HG02763 (cell line): Measurements from ENCODE around the gene CRISP3.
"Not testable (repeated sequence)": the region's sequence is repeated elsewhere in the genome, so short reads cannot be mapped to it uniquely, and the experiment has no call there.

Source experiments
- ATAC-seq: cut with Tn5 transposase; IDR thresholded peaks from one replicate; pipeline ENCODE4 v1.9.1; 2021; ENCODE audit warnings: mild to moderate bottlenecking, moderate library complexity; ENCODE audit not compliant: unreplicated experiment

Gene CRISP3, protein sequence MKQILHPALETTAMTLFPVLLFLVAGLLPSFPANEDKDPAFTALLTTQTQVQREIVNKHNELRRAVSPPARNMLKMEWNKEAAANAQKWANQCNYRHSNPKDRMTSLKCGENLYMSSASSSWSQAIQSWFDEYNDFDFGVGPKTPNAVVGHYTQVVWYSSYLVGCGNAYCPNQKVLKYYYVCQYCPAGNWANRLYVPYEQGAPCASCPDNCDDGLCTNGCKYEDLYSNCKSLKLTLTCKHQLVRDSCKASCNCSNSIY

DNA sequence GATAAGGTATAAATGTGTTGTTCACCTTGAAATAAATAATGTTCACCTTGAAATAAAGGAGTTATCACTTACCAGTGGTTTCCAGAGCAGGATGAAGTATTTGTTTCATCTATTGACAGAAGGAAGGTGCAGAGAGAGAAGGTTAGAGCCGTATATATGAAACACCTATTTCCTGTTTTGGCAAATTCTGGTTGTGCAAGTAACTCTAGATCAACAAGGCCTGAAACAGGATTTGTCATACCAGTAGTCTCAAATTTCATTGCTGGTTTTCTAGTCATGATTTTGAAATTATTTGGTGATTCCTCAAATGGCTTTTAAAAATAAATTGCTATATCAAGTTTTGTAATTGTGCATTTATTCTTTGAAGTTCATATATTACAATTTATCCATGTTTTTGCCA is at the start of gene CRISP3:
Gene CRISP3 (minus strand): TSS at position 130 of the 400 bp plus-strand sequence. CDS start 21 bp downstream, at position 109.
- no peak for ATAC-seq

DNA sequence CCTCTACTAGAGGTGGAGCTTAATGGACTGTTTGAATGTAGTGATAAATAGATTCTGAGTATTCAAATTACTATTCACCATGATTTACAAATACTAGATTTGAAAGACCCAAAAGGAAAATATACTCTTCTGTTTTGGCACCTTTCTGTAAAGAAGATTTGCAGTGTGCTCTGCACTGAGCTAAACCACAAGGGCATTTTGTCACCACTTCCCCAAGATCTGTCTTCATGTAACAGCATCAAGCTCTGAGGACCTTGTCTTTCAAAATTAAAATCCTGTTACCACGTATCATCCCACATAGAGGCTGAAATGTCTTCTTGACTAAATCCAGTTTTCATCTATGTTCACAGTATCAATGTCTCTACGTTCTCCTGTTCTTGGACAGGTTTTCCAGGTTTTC is 46.2 kb upstream of the CRISP3 start:
- no peak for ATAC-seq

DNA sequence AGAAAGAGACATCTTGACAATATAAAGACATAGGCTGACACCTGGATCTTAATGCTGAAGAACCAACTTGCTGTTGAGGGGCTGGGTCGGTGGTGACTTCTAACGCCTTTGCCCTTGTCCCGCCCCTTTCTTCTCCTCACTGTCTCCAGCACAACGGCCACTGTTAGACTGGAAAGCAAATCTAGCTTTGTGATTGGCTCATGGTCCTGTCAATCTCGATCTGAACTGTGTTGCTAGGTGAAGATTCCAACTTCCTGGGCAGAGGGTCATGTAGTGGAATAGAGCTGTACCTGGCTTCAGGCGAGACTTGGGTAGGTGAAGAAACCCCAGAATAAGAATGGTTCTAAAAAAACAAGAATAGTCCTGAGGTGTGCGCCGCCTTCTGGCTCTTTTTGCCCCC is 43.0 kb upstream of the CRISP3 start, which contains the start of gene PGK2:
Gene PGK2 (minus strand): TSS at position 110 of the 400 bp plus-strand sequence. CDS start 98 bp downstream, at position 12.
- no peak for ATAC-seq

GRCh38 chr6:49784272-49784671 is 40.1 kb upstream of the CRISP3 start:
- no peak for ATAC-seq

DNA sequence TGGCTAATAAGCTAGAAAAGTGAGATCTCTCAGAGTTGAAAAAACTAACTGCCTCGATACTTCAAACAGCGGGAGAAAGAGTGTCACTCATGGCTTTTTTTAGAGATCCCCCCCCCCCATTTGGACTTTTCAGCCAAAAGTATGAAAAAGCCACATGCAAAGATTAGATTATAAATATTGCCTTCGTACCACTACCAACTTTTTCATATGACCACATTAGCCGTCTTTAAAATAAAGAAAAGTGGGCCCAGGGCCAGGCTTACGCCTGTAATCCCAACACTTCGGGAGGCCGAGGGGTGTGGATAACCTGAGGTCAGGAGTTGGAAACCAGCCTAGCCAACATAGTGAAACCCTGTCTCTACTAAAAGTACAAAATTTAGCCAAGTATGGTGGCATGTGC is 38.5 kb upstream of the CRISP3 start:
- no peak for ATAC-seq

DNA sequence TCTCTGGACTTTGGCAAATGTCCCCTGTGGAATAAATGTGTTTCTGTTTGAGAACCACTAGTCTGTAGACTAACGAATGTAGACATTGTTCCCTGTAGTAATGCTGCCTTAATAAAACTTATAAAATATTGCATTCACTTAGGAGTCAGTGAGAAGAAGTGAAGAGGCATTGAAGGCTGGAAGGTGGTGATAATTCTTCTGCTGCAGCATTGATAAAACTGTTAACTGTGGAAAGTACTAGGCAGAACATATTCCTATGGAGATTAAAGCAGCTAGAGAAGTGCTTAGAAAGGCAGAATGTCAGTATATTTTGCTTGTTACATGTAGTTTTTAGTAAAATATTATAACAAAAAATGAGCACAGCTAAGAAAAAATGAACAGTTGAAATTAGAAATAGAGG is 38.1 kb upstream of the CRISP3 start:
- no peak for ATAC-seq

DNA sequence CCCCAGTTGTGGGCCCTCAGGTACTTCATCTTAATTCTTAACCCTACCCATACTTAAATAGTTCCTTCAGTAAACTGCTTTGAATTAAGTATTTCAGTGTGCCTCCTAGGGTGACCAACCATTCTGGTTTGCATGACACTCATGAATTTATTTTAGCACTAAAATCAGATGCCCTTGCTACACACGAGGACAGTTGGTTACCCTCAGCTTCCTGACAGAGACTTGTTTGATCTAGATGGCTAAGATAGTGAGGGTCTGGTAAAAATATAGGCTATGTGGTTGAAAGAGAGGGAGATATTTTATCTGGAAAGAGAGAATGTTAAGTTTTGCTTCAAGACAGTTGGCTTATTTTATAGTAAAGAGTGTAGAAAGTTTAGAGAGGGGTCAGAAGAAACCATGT is 32.3 kb upstream of the CRISP3 start:
- no peak for ATAC-seq

- no peak for ATAC-seq
Observed at GRCh38 chr6:49775043-49775442, 30.9 kb upstream of the CRISP3 start.

DNA sequence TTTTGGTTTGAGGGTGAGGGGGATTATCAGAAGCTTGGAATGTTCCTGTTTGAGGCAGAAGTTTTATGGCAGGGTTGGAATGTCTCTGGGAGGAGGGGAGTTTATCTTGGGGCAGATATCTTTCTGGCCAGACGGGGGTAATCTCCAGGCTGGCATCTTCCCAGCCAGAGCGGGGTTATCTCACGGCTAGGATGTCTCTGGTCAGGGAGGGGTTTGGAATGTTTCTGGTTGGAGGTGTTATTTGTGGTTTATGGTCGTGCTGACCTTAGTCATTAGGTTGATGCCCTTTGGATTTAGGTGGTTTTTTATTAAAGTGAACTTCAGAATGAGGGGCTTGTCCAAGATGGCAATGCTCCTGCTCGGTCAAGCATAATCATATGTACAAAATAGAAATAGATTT is 28.1 kb upstream of the CRISP3 start:
- no peak for ATAC-seq

- ATAC-seq = no peak
Observed at GRCh38 chr6:49766762-49767161, 22.6 kb upstream of the CRISP3 start.

- no peak for ATAC-seq
Observed at GRCh38 chr6:49764571-49765236, 20.5 kb upstream of the CRISP3 start.

- ATAC-seq = no peak
Observed at GRCh38 chr6:49743429-49743828, 759 bp downstream of the CRISP3 start.

- ATAC-seq = no peak
Observed at GRCh38 chr6:49739423-49739822, 4.8 kb downstream of the CRISP3 start.

DNA sequence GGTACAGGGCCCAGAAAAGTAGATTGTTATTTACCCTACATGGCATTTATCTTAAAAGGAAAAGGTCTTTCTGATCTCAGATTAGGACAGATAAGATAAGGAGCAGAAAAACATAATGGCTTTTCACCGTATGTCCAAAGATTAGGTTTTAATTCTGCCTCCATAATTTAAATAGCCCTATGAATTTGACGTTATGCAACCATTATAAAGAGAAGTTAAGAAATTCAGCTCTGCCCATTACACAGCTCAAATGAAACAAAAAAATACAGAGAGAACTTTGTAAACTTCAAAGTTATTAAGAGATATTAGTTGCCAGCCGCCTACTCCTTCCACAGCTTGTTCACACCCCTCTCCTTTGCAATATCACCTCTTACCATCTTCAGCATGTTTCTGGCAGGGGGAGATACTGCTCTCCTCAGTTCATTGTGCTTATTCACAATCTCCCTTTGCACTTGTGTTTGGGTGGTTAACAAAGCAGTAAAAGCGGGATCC is 8.1 kb downstream of the CRISP3 start:
- ATAC-seq = no peak

DNA sequence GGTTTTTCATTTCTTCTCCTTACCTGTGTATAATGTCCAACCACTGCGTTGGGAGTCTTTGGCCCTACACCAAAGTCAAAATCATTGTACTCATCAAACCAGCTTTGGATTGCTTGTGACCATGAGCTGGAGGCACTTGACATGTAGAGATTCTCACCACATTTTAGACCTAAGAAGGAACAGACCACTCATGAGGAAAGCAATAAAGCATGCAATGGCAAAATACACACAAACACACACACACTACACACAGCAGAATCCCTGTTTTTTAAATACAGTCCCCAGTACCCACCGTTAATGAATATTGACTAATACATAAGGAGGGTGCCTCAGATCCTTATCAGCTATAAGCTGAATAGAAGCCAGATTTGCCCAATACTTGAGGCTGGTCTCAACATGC is 10.5 kb downstream of the CRISP3 start:
- ATAC-seq = no peak

GRCh38 chr6:49732781-49733180 is 11.4 kb downstream of the CRISP3 start:
- ATAC-seq = no peak

DNA sequence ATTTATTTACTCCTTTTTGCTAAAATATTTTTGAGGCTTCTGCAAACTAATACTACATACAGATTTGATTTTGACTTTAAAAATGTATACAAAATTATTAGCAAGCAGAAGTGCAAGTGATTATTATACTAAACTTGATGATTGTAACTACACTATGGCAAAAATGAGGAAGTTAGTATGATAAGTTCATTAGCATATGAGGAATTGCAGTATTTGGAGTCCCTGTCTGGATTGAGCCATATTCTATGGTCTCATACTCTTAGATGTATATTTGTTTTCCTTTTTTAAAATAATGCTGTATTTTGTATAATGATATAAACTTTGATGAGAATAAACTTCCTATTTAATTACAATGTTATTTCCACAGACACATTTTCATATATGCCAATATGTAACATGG is 13.9 kb downstream of the CRISP3 start:
- no peak for ATAC-seq

DNA sequence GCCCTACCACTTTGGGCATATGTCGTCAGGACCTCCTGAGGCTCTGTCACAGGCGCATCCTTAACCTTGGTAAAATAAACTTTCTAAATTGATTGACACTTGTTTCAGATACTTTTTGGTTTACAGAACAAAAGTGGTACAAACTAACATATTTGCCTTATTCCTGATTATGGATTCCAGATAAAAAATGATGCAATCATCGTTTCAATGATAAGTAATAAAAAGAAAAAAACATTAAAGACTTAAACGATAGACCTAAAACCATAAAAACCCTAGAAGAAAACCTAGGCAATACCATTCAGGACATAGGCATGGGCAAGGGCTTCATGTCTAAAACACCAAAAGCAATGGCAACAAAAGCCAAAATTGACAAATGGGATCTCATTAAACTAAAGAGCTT is 20.3 kb downstream of the CRISP3 start:
- ATAC-seq = not testable (repeated sequence)

DNA sequence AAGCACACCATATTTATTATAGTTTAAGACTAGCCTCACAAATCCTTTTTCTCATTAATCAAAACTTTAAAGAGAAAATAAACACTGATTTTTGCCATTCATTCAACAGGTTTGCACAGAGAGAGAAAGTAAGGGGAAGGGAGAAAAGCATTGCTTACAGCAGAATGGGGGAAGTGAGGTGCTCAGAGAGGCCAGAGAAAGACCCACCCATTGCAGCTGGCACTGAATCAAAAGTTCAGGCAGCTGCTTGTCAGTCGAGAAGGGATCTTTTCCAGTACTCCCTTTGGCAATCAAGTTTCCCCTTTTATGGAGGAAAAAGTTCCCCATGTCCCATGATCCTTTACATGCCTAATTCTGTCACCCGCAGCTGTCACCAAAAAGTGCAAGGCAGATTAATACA is 22.9 kb downstream of the CRISP3 start:
- ATAC-seq = no peak

DNA sequence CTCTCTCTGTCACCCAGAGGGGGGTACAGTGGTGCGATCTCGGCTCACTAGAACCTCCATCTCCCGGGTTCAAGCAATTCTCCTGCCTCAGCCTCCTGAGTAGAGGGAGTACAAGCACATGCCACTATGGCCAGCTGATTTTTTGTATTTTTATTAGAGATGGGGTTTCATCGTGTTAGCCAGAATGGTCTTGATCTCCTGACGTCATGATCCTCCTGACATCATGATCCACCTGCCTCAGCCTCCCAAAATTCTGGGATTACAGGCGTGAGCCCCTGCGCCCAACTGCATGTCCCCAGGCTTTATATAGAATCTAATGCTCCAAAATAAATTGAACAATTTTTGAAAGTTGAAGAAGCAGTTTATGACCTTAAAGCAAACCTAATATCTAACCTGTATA is 23.8 kb downstream of the CRISP3 start:
- no peak for ATAC-seq

DNA sequence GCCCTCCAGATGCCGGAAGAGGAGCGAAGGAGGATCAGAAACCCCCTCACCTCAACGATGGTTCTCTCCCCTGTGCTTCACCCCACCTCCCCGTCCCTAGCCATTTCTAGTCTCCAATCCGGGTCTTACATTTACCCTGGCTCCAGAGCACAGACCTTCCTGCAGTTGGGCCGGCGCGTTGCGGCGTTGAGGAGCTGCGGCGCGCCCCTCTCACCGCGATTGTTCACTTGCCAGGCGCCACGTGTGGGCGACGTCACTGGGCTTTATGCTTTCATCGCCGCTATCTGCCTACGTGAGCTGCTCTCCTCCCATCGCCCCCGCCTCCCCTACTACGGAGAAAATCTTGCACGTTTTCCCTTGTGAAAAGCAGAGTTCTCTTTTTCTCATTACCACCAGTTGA is 30.8 kb downstream of the CRISP3 start, which contains the start of gene CRISP2:
Gene CRISP2 (minus strand): TSS at position 198 of the 400 bp plus-strand sequence. CDS start 4,347 bp downstream, outside the sequence.
- ATAC-seq = no peak

DNA sequence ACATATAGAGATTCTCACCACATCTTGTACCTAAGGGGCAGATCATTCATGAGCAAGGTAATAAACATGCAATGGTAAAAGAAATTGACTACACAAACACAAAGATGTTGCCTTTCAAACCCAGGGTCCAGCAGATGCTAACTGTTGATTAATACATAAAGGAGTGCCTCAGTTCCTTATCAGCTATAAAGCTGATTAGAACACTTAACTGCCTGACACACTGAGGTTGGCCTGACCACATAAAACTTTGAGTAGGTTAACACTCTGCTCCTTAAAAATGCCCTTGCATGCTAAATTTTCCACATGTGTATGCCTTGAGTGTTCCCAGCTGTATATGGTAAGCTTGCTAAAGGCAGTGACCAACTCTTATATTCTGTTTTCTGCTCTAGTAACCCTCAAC is 45.7 kb downstream of the CRISP3 start:
- no peak for ATAC-seq
